ENCODE data around the gene TMEM61. TPM values are rescaled to one million over a fixed set of nuclear protein-coding genes. Genes with fewer than 3 reads are reported as not detected.

TMEM61 gene
- total RNA-seq, 1 experiment from 2014 or later: 0.95 TPM

- H3K4me1 ChIP-seq (ENCODE audit: insufficient read depth, low read length): no peaks in the 10 kb centered on the region; the same call in 1 of the 2 replicates
- no peaks in the 10 kb centered on the region for H3K36me3 ChIP-seq (ENCODE audit: low read depth, low read length)
- H3K27ac ChIP-seq (ENCODE audit: low read length): no peak overlapping the region
- POLR2A ChIA-PET (ENCODE audit: unreplicated experiment): no interaction called here
- CTCF ChIA-PET: no interaction called here
- TF ChIP-seq EZH2 (IDR thresholded peaks at IDR 0.05; ENCODE audit: low read length, unreplicated experiment) (no peak), CTCF (conservative IDR thresholded peaks at IDR 0.05; ENCODE audit: low read depth, low read length) (no peak), EZH2phosphoT487 (IDR thresholded peaks at IDR 0.05; ENCODE audit: borderline replicate concordance, low read length) (no peak)
- no peaks in the 10 kb centered on the region for H3K79me2 ChIP-seq (ENCODE audit: low read length)
- ATAC-seq (no peak), DNase-seq (no peak)
- H3F3A ChIP-seq (ENCODE audit: low read length, unreplicated experiment): no peaks in the 10 kb centered on the region
- H3K4me3 ChIP-seq (ENCODE audit: low read length): no peak overlapping the region
- no peaks in the 10 kb centered on the region for H3K27me3 ChIP-seq (ENCODE audit: low read length)
- H3K4me2 ChIP-seq (ENCODE audit: low read length): no peak overlapping the region
- no peaks in the 10 kb centered on the region for H3K9me2 ChIP-seq (replicated peaks; ENCODE audit: low read length)
- no peak overlapping the region for H3K9ac ChIP-seq (ENCODE audit: low read length)
- no peak overlapping the region for H2AFZ ChIP-seq (ENCODE audit: low read length)
- intact Hi-C loops (cut with micrococcal nuclease): no loop called here
- no peaks in the 10 kb centered on the region for H4K20me1 ChIP-seq (ENCODE audit: low read length)
- BruUV-seq (replicated peaks): no TSS peak
- no peaks in the 10 kb centered on the region for H3K9me3 ChIP-seq (ENCODE audit: low read length)
Measured at GRCh38 chr1:54985556-54985955, 5.1 kb downstream of the TMEM61 start.

GRCh38 chr1:54986025-54986424, 5.6 kb downstream of the TMEM61 start:
- intact Hi-C loops (cut with micrococcal nuclease): no loop called here
- H3K4me1 ChIP-seq (ENCODE audit: insufficient read depth, low read length): no peaks in the 10 kb centered on the region; the same call in 1 of the 2 replicates
- no peaks in the 10 kb centered on the region for H3K9me2 ChIP-seq (replicated peaks; ENCODE audit: low read length)
- no TSS peak for BruUV-seq (replicated peaks)
- ChIA-PET CTCF (no interaction called here), POLR2A (ENCODE audit: unreplicated experiment) (no interaction called here)
- H3F3A ChIP-seq (ENCODE audit: low read length, unreplicated experiment): no peaks in the 10 kb centered on the region
- DNase-seq (no peak), ATAC-seq (no peak)
- H3K4me2 ChIP-seq (ENCODE audit: low read length): no peak overlapping the region
- H3K9me3 ChIP-seq (ENCODE audit: low read length): no peaks in the 10 kb centered on the region
- no peak overlapping the region for H3K27ac ChIP-seq (ENCODE audit: low read length)
- no peaks in the 10 kb centered on the region for H3K79me2 ChIP-seq (ENCODE audit: low read length)
- H3K36me3 ChIP-seq (ENCODE audit: low read depth, low read length): no peaks in the 10 kb centered on the region
- no peak overlapping the region for H2AFZ ChIP-seq (ENCODE audit: low read length)
- no peak for TF ChIP-seq CTCF (conservative IDR thresholded peaks at IDR 0.05; ENCODE audit: low read depth, low read length)
- no peak for TF ChIP-seq EZH2phosphoT487 (IDR thresholded peaks at IDR 0.05; ENCODE audit: borderline replicate concordance, low read length)
- no peak for TF ChIP-seq EZH2 (IDR thresholded peaks at IDR 0.05; ENCODE audit: low read length, unreplicated experiment)
- H3K9ac ChIP-seq (ENCODE audit: low read length): no peak overlapping the region
- no peaks in the 10 kb centered on the region for H4K20me1 ChIP-seq (ENCODE audit: low read length)
- H3K27me3 ChIP-seq (ENCODE audit: low read length): no peaks in the 10 kb centered on the region
- no peak overlapping the region for H3K4me3 ChIP-seq (ENCODE audit: low read length)

- H3K27ac ChIP-seq (ENCODE audit: low read length): no peak overlapping the region
- no peaks in the 10 kb centered on the region for H3K9me2 ChIP-seq (replicated peaks; ENCODE audit: low read length)
- BruUV-seq (replicated peaks): no TSS peak
- H3K4me2 ChIP-seq (ENCODE audit: low read length): no peak overlapping the region
- ChIA-PET CTCF (no interaction called here), POLR2A (ENCODE audit: unreplicated experiment) (no interaction called here)
- H3K79me2 ChIP-seq (ENCODE audit: low read length): no peaks in the 10 kb centered on the region
- H3K27me3 ChIP-seq (ENCODE audit: low read length): no peaks in the 10 kb centered on the region
- no peaks in the 10 kb centered on the region for H3K4me1 ChIP-seq (ENCODE audit: insufficient read depth, low read length)
- H3K4me3 ChIP-seq (ENCODE audit: low read length): no peak overlapping the region
- H3K9me3 ChIP-seq (ENCODE audit: low read length): no peaks in the 10 kb centered on the region
- intact Hi-C loops (cut with micrococcal nuclease): no loop called here
- DNase-seq (no peak), ATAC-seq (no peak)
- H2AFZ ChIP-seq (ENCODE audit: low read length): no peak overlapping the region
- no peak for TF ChIP-seq EZH2phosphoT487 (IDR thresholded peaks at IDR 0.05; ENCODE audit: borderline replicate concordance, low read length)
- TF ChIP-seq EZH2 (IDR thresholded peaks at IDR 0.05; ENCODE audit: low read length, unreplicated experiment): no peak
- no peak for TF ChIP-seq CTCF (conservative IDR thresholded peaks at IDR 0.05; ENCODE audit: low read depth, low read length)
- no peaks in the 10 kb centered on the region for H3K36me3 ChIP-seq (ENCODE audit: low read depth, low read length)
- no peak overlapping the region for H3K9ac ChIP-seq (ENCODE audit: low read length)
- no peaks in the 10 kb centered on the region for H3F3A ChIP-seq (ENCODE audit: low read length, unreplicated experiment)
- H4K20me1 ChIP-seq (ENCODE audit: low read length): no peaks in the 10 kb centered on the region
Measured at GRCh38 chr1:54986533-54986932, 6.1 kb downstream of the TMEM61 start.

Data from PC-3 (cell line).